ENCODE results near the gene TKTL1.

TKTL1 gene

DNA sequence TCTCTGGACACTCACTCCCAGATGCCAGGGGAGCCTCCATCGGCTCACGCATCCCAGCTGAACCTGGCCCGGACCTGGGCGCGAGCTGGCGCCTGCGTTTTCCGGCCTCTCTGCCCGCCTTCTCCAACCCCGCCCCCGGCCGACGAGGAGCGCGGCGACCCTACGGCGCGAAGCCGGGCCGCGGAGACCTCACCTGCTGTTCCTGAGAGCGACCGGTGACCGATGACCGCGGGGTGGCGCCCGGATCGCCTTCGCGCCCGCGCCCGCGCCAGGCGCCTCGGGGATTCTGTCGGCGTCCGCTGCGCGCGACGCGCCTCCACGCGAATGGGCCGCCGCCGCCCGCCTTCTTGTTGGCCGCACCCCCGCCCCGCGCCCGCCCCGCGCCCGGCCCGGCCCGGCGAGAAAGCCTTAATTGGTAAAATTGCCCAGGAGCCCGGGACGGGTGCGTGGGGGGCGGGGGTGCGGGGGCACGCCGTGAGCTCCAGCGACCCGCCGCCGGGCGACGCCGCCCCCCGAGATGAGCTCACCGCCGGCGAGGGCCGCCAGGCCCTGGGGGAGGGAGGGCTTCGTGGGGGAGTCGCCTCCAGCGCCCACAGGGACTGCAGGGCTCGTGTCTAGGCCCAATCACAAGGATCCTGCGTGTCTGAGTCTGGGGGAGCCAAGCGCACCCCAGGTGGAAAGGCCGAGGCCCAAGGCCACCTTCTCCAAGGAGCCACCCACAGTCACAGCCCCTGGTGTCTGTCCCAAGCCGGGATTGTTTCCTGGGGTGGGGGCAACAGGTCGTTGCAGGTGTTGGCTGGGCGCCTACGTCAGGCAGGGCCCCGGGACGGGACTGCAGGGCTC, 78.9 kb downstream of the TKTL1 start, which contains the start of gene FLNA:
FLNA (minus strand) TSS at position 322 of the 843 bp plus-strand sequence. CDS start 3,389 bp downstream, outside the sequence.
- no peak for DNase-seq (ENCODE audit: low read depth in 2 of 2)

GRCh38 chrX:154375156-154375504, 79.5 kb downstream of the TKTL1 start:
- no peak for DNase-seq (ENCODE audit: low read depth in 2 of 2)

- no peak for DNase-seq (ENCODE audit: low read depth in 2 of 2)
Measured at GRCh38 chrX:154376774-154377173, 81.2 kb downstream of the TKTL1 start.

- DNase-seq (ENCODE audit: low read depth in 2 of 2), result no peak
Measured at GRCh38 chrX:154378059-154378798, 82.6 kb downstream of the TKTL1 start.

DNA sequence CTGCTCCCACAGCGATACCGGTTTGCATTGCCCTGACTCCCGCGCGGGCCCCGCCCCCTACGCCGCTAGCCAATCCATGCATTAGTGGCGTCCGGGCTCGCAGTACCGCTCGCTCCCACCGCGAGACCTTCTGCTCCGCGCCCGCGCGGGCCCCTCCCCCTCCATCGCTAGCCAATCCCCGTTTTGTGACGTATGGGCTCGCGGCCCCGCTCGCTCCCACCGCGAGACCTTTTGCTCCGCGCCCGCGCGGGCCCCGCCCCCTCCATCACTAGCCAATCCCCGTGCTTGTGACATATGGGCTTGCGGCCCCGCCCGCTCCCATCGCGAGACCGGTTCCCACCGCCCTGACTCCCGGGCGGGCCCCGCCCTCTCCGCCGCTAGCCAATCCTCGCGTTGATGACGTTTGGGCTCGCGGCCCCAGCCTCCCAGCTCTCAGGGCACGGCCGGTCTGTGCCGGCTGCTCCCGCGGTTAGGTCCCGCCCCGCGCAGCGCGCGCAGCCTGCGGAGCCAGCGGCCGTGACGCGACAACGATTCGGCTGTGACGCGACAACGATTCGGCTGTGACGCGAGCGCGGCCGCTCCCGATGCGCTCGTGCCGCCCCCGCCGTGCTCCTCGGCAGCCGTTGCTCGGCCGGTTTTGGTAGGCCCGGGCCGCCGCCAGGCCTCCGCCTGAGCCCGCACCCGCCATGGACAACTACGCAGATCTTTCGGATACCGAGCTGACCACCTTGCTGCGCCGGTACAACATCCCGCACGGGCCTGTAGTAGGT, 83.4 kb downstream of the TKTL1 start, which contains the start of gene EMD:
EMD (plus strand) TSS at position 497 of the 770 bp plus-strand sequence; CDS start at position 687, 190 bp downstream.
- peak; percentile 91 to 92 for DNase-seq (ENCODE audit: low read depth in 2 of 2)

GRCh38 chrX:154379569-154379951, 84.0 kb downstream of the TKTL1 start:
- DNase-seq (ENCODE audit: low read depth in 2 of 2), result no peak
